Gastroesophageal sphincter (tissue), 4 donors: ENCODE results near the gene DACH1. TPM values are rescaled to one million over a fixed set of nuclear protein-coding genes. Genes with fewer than 3 reads are reported as not detected.

ENCODE experiments used
- ATAC-seq: fragments of 150-250 bp; one replicate; pipeline ENCODE4 v1.9.1; 2016; ENCODE audit warnings: mild to moderate bottlenecking, moderate library complexity
- H3K27ac ChIP-seq, 4 donors: fragments of 200-600 bp; sonication (generic) in 3 of 4; 1 replicate in 3 of 4; 2 replicates in 1 of 4; pipeline ENCODE4 v1.5.1; 2016 to 2019
- H3K27me3 ChIP-seq: fragments of 200-600 bp; sonication (generic); one replicate; pipeline ENCODE4 v1.5.1; 2019
- H3K36me3 ChIP-seq, 2 donors: fragments of 200-600 bp; sonication (generic); one replicate each; pipeline ENCODE4 v1.5.1; 2019; ENCODE audit warnings: control low read depth in 1 of 2
- H3K4me1 ChIP-seq, 3 donors: fragments of 200-600 bp; sonication (generic); 1 replicate in 2 of 3; 2 replicates in 1 of 3; pipeline ENCODE4 v1.5.1; 2016 to 2019; ENCODE audit warnings: control low read depth in 2 of 3
- H3K4me3 ChIP-seq, 2 donors: fragments of 200-600 bp; sonication (generic); one replicate each; pipeline ENCODE4 v1.5.1; 2019; ENCODE audit warnings: mild to moderate bottlenecking in 1 of 2, moderate library complexity in 1 of 2
- H3K9me3 ChIP-seq, 3 donors: fragments of 200-600 bp; sonication (generic); one replicate each; pipeline ENCODE4 v1.5.1; 2017 to 2019; ENCODE audit warnings: control low read depth in 2 of 3
- EP300 ChIP-seq: sonication (generic); formaldehyde crosslinking; IDR thresholded peaks from one replicate; pipeline ENCODE4 v1.6.1; 2017; ENCODE audit warnings: antibody characterized with exemption, mild to moderate bottlenecking
- POLR2A ChIP-seq, 2 donors: fragments of 450-650 bp; IDR thresholded peaks; one replicate each; pipeline ENCODE4 v1.6.1; 2017; ENCODE audit warnings: antibody characterized with exemption in 2 of 2, mild to moderate bottlenecking in 2 of 2, moderate library complexity in 1 of 2
- POLR2AphosphoS5 ChIP-seq: sonication (generic); formaldehyde crosslinking; IDR thresholded peaks from one replicate; pipeline ENCODE4 v1.6.1; 2017; ENCODE audit warnings: antibody characterized with exemption
- WGBS, 2 donors: methylation state at CpG; one replicate each; pipeline ENCODE4 v1.1.5; 2018; ENCODE audit warnings: low coverage in 1 of 2; 5-methylcytosine and 5-hydroxymethylcytosine counted together
- total RNA-seq, 4 donors: library from RNA; depleted of rRNA; stranded (reverse); fragments of >200 nt; gene quantifications; one replicate each; pipeline ENCODE4 v1.1.0, GENCODE V29; 2016
- TF ChIP-seq, protein P1 (sequence below), 4 experiments: fragments of 200-600 bp in 2 of 4; fragments of 450-650 bp in 2 of 4; sonication (generic) in 1 of 4; IDR thresholded peaks; one replicate each; pipeline ENCODE4 v1.5.1; 2017 to 2019; ENCODE audit warnings: antibody characterized with exemption in 4 of 4, mild to moderate bottlenecking in 2 of 4, moderate library complexity in 2 of 4

DACH1 gene
- total RNA-seq, 4 donors from 2014 or later = 1.1 to 2.1 (median 1.7) TPM

DNA sequence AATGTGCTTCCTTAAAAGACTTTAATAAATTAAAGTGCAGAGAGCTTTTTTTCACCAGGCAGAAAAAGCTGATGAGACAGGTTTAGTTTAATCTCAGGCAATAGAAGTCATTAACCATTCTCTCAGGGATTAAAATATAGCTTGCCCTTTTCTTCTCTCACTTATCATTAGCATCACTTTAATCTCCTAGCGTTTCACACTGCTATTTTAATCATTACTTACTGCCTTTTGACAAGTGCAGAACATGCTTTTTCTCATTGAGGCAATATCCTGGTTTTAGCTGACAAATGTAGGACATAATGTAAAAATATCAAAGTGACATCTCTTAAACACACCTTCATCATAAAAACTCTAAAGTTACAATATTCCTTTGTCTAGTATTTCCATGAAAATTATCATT, 94.6 kb downstream of the DACH1 start:
- WGBS, 2 donors = 0 to 9% methylated on average over 1 of the region's 1 CpG
- Histone ChIP-seq H3K4me3 (no peak overlapping the region), H3K9me3 (no peaks in the 10 kb centered on the region), H3K36me3 (no peaks in the 10 kb centered on the region), H3K4me1 (no peaks in the 10 kb centered on the region), H3K27me3 (no peaks in the 10 kb centered on the region), H3K27ac (no peak overlapping the region)
- TF ChIP-seq, protein P1, sequence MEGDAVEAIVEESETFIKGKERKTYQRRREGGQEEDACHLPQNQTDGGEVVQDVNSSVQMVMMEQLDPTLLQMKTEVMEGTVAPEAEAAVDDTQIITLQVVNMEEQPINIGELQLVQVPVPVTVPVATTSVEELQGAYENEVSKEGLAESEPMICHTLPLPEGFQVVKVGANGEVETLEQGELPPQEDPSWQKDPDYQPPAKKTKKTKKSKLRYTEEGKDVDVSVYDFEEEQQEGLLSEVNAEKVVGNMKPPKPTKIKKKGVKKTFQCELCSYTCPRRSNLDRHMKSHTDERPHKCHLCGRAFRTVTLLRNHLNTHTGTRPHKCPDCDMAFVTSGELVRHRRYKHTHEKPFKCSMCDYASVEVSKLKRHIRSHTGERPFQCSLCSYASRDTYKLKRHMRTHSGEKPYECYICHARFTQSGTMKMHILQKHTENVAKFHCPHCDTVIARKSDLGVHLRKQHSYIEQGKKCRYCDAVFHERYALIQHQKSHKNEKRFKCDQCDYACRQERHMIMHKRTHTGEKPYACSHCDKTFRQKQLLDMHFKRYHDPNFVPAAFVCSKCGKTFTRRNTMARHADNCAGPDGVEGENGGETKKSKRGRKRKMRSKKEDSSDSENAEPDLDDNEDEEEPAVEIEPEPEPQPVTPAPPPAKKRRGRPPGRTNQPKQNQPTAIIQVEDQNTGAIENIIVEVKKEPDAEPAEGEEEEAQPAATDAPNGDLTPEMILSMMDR (IDR thresholded peaks at IDR 0.05) = no peak
- ATAC-seq = no peak

DNA sequence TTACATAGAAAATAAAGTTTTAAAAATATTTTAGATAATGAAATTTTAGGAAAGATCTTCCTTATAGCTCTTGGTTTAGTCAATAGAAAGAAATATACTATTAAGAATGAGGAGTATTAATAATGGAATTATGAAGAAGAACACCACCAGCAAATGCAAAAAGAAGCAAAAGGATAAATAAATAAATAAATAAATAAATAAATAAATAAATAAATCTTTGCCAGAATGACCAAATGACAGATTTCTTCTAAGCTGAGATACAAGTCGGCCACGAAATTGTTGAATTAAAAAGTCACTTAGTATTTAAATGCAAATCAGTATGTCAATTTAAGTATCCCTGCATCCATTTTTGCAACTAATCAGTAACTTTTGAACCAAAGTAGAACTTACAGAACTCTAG, 95.9 kb downstream of the DACH1 start:
- H3K36me3 ChIP-seq = no peaks in the 10 kb centered on the region
- no peak overlapping the region for H3K4me3 ChIP-seq
- H3K27ac ChIP-seq = no peak overlapping the region
- no peaks in the 10 kb centered on the region for H3K4me1 ChIP-seq
- no peaks in the 10 kb centered on the region for H3K27me3 ChIP-seq
- ATAC-seq = no peak
- H3K9me3 ChIP-seq = no peaks in the 10 kb centered on the region
- 96 to 100% methylated on average over 2 of the region's 2 CpGs for WGBS, 2 donors
- TF ChIP-seq, protein P1 (IDR thresholded peaks at IDR 0.05) = no peak
- no peak for TF ChIP-seq POLR2AphosphoS5
- no peak for TF ChIP-seq EP300
- no peak for TF ChIP-seq POLR2A (IDR thresholded peaks at IDR 0.05)

DNA sequence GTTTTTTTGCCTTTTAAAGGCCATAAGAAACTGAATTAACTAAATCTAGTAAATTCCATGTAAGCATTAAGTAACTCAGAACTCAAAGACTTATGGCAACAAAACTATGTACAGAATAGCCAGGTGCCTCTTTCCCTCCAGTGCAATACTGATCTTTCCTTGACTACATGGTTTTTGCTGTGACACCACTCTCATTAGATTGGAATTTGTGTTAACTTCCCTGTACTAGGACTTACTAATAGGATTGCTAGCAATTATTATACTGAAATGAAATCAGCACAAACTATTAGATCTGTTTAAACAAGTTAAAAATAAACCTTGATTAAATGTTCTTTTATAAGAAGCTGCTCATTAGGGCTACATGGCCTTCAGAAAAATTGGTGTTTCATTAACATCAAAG, 96.3 kb downstream of the DACH1 start:
- TF ChIP-seq EP300 = no peak
- no peak for TF ChIP-seq POLR2A (IDR thresholded peaks at IDR 0.05)
- Histone ChIP-seq H3K27ac (no peak overlapping the region), H3K4me3 (no peak overlapping the region), H3K4me1 (no peaks in the 10 kb centered on the region), H3K36me3 (no peaks in the 10 kb centered on the region), H3K27me3 (no peaks in the 10 kb centered on the region), H3K9me3 (no peaks in the 10 kb centered on the region)
- ATAC-seq = no peak

DNA sequence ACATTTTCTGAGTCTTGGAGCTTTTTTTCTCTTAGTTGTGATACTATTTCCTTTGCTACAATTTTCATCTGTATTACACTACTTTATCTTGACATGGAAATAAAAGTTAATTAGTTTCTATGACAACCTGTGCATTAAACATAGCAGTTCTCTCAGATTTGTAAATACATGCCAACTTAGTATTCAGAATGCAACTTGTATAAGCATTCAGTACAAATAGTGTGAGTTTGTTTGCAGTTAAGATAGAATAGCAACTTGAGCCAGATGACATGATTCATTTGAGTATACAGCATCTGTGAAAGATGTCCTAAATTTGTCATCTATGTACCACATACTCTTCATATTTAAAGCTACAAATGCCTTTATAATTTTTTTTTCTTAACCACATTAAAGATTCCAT, 98.1 kb downstream of the DACH1 start:
- no peak overlapping the region for H3K27ac ChIP-seq
- ATAC-seq = no peak
- no peaks in the 10 kb centered on the region for H3K27me3 ChIP-seq
- no peaks in the 10 kb centered on the region for H3K4me1 ChIP-seq
- no peaks in the 10 kb centered on the region for H3K9me3 ChIP-seq
- no peak overlapping the region for H3K4me3 ChIP-seq
- TF ChIP-seq POLR2AphosphoS5 (no peak), POLR2A (IDR thresholded peaks at IDR 0.05) (no peak), EP300 (no peak)
- TF ChIP-seq, protein P1 (IDR thresholded peaks at IDR 0.05) = no peak
- no peaks in the 10 kb centered on the region for H3K36me3 ChIP-seq

DNA sequence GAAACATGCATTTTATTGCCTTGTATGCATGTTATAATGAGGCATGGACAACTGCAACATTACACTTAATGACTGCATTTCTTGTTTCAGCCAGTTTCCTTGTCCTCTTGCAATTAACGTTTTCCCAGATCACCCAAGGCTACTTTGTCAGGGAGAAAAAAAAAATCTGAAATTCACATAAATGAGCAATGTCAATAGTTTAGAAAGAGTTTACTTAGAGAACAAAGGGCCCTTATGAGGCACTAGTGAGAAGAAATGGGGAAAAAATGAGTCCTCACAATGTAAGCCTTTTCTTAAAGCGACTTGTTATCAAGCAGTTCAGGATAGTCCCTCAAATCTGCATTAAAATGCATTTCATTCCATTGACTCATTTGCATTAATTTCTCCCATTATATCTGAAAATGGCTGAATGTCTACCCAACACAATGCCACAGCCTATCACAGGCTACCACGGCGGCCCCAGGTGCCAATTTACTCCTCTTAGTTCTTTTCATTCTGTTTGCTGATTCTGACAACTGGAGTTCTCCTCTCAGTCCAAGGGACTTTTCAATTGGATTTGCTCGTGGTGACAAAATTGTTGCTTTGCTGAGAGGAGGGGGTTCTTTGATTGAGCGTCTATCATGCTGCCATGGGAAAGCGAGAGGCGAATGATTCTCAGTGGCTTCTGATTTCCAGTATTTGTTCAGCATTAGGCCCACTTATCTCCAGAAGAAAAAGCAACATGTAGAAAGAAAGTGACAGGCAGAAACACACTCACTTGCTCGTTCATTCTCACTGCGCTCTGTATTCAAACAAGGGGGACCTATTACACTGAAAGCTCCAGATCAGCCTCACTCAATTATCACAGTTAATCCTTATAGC, 107.1 kb downstream of the DACH1 start:
- Histone ChIP-seq H3K9me3 (no peaks in the 10 kb centered on the region), H3K27ac (no peak overlapping the region), H3K4me3 (no peak overlapping the region), H3K4me1 (no peaks in the 10 kb centered on the region), H3K36me3 (no peaks in the 10 kb centered on the region), H3K27me3 (no peaks in the 10 kb centered on the region)
- TF ChIP-seq, protein P1 (IDR thresholded peaks at IDR 0.05) = no peak
- WGBS, 2 donors = 60 to 72% methylated on average over 8 to 10 of the region's 10 CpGs
- no peak for ATAC-seq
